ENCODE results near the gene COL23A1.
"Not testable (repeated sequence)": the region's sequence is repeated elsewhere in the genome, so short reads cannot be mapped to it uniquely, and the experiment has no call there.

Gene COL23A1

DNA sequence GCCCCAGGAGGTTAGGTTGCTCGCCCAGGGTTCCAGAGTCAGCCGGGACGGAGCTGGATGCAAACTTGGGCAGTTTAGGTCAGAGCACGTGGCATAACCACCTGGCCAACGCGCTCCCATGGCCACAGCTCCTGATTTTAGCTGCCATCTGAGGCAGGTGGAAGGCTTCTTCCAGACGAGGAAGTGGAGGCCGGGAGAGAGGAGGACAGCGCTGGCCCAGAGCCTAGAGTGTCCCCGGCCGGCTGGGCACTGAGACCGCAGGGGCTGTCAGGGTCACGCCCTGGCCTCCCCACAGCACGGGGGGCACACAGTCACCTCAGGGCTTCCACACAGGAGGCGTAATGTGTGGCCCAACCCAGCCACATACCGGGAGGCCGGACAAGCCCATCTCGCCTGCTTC lies 341.4 kb downstream of the COL23A1 start:
- DNase-seq, result no peak

DNA sequence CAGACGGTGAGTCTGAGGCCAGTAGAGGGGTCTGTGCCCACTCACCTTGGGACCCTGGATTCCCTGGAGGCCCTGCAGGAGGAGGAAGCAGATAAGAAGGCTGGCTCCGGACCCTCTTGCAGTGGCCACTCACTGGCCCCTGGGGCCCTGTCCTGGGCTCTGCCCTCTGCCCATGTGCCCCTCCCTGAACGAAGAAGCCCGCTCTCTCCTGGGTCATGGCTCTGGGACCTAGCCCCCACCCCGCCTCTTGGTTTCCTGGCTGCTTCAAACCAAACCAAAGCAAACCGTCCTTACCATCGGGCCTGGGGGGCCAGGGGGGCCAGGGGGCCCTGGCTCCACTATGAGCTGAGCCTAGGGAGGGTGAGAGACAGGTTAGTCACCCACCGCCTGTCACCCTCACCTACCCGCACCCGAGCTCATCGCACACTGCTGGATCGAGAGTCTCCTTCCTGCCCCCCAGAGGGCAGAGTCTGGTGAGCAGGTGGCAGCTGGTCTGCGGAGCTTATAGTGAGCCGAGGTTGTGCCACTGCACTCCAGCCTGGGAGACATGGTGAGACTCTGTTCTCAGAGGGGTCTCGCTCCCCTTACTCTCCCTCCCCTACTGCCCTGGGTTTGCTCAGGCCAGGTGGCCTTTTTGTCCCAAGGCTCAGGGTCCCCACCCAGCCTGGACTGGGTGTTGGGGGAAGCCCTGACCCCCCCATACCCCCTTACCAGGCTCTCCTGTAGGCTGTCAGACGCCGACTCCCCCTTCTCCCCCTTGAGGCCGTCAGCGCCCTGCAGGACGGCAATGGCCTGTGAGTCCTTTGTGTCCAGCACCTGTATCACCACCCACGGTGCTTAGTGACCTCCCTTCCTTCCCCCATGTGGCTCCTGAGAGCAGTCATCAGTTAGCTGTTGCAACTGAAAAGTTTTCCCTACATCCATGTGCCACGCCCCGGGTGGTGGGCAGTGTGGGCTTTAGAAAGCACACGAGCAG lies 342.4 kb downstream of the COL23A1 start:
- DNase-seq, result no peak

DNA sequence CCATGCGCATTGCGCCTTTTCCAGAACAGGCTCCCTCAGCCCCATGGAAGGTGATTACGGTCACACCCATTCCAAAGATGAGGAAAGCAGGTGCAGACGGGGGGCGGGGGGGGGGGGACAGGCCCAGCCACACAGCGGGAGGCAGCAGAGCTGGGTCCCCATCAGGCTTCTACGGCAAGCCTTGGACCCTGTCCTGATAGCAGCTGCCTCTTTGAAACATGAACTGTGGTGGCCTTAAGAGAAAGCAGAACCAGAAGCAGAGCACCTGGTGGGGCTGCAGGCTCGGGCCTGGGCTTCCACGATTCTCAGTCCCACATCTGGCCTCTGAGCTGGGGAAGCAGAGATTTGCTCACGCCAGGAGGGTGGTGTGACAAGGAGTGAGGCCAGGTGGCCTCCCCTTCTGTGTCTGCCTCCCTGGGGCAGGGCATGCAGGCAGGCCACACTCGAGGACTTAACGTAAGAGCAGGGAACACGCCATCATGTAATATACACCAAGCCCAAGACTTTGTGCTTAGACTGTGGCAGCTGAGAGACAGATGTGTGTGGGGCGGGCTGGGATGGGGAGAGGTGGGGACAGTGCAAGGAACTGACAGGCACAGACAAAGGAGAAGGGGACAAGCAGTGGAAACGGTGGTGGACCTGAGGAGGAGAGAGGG lies 343.4 kb downstream of the COL23A1 start:
- no peak for DNase-seq

DNA sequence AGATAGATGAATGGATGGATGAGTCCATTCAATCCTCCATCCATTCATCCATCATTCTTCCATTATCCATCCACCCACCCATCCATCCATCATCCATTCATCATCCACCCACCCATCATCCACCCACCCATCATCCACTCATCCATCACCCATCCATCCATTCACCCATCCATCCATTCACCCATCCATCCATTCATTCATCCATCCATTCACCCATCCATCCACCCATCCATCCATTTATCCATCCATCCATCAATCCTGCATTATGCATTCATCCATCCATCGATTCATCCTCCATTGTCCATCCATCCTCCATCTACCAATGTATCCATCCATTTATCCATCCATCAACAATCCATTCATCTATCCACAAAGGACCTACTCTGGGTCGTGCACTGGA lies 344.8 kb downstream of the COL23A1 start:
- no peak for DNase-seq

DNA sequence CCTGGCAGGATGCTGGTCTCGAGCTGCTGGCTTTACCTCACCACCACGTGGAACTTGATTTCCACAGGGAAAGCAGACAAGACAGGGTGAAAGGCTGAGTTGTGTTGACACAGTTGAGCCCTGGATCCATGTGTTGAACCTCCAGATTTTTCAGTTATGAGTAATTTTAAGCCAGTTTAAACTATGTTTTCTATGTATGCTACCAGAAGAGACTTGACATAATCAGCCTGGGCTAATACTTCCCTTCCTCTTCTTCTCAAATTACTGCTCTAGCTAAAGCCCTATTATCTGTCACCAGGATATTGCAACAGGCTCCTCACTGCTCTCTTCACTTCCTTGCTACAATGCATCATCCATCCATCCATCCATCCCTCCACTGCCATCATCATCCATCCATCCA lies 345.6 kb downstream of the COL23A1 start:
- no peak for DNase-seq

DNA sequence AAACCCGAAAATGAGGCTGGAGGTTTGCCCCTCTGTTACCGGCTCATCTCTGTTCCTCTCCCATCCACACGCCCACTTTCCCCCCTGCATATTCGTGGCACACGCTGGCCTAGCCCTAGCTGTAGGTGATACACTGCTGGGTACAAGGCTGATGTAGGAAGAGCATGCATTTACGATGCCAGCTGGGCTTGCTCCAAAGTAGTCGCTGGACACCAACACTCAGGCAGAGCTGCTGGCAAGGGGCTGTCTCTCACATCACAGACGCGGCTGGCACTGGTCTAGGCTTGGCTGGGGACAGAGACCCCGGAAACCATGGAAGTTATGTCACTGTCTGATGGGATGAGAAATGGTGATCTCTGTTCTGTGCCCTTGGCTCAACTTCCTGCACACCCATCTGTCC lies 347.8 kb downstream of the COL23A1 start:
- no peak for DNase-seq

DNA sequence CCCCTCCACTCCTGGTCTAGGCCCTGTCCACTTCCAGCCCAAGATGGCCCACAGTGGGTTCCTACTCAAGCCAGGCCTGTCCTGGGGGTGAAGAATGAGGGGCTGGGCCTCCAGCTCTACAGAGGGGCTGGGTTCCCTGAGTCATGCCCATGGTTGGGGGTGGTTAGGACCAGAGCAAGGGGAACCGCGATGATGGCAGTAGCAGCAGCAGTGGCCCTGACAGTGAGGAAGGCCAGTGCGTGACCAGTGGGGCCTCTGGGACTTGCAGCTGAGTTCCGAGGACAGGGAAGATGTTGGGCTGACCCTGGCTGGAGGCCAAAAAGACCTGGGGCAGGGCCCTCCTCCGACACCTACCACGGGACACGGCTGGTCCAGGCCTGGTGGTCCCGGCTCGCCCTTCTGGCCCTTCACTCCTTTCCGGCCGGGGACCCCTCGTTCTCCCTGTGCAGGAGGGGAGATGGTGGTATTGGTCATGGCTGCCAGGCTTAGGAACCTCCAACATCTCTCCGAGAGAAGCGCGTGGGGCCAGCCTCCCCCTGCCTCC lies 348.4 kb downstream of the COL23A1 start:
- DNase-seq, result no peak

DNA sequence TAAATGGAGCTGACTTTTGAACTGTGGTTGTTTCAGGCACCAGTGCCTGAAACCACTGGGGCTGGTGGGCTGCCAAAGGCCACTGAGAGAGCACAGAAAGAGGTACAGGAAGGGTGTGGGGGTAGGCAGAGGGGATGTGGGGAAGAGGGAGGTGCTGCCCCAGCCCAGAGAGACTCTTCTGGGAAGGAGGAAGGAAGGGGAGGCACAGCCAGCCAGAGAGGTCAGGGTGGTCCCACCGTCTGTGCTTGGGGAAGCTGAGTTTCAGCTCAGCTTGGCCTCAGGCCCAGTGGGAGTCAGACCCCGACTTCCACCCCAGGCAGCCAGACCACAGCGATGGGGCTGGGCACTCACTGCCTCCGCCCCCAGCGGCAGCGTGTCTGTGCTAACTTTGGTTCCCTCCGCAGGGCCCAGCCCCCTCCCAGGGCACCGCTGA lies 348.9 kb downstream of the COL23A1 start:
- DNase-seq, result no peak

DNA sequence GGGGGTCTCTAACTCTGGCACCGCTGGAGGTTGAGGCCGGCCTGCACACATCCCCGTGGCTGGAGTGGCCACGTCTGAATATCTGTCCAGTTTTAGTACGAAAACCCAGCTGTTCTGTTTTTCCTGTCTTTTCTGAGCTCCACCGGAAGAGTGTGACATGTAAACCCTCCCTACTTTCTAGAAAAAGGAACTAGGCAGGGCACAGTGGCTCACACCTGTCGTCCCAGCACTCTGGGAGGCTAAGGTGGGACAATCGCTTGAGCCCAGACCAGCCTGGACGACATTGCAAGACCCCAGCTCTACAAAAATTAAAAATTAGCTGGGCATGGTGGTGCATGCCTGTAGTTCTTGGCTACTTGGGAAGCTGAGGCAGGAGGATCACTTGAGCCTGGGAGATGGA lies 349.4 kb downstream of the COL23A1 start:
- no peak for DNase-seq

DNA sequence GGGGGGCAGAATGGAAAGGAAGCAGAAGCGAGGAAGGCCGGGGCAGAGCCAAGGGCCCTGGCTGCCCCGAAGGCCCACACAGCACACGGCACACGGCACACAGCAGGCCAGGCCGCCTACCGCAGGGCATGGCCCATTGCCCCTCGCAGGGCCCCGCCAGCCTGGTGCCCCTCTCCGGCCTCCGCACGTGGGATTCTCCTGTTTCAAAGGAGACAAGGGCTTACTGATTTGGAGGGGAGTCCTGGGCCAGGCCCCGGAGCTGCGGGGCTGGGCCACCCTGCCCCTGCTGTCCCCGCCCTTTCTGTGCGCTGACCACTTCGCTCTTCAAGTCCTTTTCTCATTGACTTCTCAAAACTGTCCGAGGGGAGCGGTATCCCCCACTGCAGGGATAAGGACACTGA lies 349.9 kb downstream of the COL23A1 start:
- no peak for DNase-seq

DNA sequence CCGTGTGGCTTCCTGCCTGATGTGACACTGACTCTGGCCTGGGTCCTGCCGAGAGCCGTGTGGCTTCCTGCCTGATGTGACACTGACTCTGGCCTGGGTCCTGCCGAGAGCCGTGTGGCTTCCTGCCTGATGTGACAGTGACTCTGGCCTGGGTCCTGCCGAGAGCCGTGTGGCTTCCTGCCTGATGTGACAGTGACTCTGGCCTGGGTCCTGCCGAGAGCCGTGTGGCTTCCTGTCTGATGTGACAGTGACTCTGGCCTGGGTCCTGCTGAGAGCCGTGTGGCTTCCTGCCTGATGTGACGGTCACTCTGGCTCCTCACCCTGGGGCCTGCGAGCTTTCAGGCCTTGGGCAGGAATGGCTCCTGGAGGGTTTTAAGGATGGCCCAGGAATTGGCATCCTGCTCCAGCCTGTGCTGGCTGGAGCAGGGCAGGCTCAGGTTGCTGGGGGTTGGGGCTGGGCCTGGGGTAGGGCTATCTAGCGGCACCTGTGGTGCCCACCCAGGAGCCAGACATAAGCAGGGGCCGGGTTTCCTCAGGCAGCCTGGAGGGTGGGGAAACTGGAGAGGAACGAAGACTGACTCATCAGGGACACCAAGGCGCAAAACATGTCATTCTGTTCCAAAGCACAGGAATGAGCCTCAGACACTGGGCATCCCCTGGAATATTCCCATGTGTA lies 350.4 kb downstream of the COL23A1 start:
- DNase-seq, result not testable (repeated sequence)

DNA sequence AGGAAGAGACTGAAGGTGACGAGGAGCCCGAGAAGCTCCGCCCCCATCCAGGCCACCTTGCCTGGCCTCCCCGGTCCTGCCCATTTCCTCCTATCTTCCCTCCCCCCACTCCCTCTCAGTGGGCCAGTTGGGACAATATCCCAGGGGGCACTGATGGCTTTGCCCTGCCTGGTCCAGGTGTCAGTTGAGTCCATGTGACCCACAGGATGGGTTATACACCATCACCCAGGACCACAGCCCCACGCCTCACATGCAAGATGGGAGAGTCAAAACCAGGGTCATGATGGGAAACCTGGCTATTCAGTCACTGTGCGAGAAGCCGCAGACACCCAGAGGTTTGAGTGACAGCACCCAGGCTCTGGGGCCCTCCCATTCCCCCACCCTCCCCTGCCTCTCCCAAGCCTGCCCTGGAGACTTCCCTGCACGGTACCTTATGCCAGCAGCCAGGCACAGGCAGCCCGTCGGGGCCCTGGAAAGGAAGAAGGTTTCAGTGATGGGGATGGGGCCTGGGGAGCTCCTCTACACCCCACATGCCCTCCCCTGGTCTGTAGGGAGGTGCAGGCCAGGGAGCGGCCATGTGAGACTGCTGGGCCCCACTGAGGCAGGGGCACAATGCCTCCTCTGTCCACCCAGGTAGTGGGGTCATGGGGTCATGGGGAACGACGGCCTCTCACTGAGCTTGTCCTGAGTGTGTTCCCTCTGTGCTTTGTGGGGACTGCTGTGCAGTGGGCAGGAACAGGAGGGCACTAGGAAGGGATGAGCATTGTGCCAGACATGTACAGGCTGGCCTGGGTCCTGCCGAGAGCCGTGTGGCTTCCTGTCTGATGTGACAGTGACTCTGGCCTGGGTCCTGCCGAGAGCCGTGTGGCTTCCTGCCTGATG lies 351.2 kb downstream of the COL23A1 start:
- DNase-seq, result no peak

DNA sequence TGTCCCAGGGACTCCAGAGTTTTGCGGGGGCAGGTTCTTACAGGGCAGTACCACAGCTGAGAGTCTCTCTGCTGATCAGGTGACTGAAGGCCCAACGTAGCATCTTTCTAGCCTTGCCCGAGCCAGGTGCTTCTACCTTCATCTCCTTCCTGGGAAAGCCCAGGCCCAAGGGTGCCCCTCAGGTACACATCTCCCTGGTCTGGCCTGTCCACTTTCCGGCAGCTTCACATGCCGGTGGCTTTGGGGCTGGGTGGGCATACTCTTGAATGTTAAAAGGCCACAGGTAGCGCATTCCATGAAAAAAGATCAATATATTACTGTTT lies 351.9 kb downstream of the COL23A1 start:
- no peak for DNase-seq

DNA sequence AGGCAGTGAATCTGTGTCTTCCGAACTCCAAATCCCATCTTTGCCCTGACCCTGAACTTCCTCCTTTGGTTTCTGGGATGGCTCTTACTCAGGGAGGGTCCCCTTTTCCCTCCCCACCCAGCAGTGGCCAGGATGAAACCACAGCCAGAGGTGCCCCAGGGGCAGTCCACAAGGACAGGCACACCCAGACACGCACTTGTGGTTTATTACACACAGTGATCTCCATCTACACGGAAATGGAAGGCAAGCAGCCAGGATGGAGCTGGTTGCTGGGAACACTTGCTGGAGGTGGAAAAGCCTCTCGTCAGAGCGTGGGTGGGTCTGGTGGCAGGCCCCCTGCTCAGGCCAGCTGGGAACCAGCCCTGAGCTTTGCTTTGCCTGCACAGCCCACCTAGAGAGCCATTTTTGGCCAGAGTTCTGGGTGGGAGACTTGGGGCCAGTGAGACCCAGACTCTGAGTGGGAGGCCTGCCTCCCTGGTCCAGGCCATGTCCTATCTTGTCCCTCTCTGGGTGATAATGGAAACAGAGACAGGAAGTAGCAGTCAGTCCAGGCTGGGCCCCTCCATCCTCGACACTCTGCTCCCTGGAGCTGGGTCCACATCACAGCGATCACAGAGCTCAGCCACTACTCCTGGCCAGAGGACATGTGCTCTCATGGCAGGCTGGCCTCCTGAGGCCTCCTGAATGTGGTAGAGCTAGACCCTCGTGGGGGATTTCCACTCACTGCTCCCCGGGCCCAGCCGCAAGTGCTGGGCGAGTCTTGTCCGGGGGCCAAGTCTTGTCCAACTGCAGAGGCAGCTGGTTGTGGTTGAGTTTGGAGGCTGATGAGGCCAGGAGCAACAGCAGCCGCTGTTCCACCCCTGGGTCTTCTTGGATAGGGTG lies 352.5 kb downstream of the COL23A1 start:
- no peak for DNase-seq

DNA sequence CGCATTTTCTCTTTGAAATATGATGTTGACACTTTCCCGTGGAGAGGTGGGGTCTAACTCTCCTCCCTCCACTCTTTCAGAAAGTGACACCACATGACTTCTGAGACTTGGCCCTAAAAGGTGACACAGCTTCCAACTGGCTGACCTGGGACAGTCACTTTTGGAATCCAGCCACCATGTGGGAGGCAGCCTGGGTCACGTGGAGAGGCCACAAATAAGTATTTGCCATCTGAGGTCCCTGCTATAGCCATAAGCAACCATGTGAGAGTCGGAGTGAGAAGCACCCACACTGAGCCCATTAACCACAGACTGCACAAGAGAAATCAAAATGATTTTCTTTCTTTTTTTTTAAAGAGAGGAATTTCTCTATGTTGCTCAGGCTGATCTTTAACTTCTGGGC lies 353.5 kb downstream of the COL23A1 start:
- no peak for DNase-seq

DNA sequence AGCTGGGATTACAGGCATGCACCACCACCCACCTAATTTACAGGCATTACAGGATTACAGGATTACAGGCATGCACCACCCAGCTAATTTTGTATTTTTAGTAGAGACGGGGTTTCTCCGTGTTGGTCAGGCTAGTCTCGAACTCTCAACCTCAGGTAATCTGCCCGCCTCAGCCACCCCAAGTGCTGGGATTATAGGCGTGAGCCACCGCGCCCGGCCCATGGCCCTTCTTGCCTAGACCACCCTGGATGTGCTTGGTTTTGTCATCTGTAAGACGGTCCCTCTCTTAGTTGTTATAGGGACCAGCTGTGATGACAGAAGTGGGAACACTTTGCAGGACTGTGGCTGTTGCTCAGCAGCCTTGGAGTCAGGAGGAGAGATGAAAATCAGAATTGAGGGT lies 354.1 kb downstream of the COL23A1 start:
- DNase-seq, result no peak

DNA sequence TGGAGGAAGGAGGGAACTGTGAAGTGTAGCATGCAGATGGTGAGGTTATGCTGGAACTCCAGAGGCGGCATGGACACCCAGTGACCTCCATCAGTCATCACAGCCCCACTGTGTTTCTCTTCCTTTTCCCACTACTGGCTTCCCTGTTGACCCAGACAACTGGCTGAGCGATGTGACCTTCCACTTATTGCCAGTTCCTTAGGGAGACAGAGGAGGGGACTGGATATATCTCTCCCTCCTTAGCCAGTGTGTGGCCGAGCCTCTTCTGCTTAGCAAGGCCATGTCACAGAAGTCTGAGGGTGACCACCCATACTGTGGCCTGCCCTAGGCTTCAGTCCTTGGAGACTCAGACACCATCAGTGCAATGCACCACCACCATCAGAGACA lies 354.6 kb downstream of the COL23A1 start:
- DNase-seq, result no peak

DNA sequence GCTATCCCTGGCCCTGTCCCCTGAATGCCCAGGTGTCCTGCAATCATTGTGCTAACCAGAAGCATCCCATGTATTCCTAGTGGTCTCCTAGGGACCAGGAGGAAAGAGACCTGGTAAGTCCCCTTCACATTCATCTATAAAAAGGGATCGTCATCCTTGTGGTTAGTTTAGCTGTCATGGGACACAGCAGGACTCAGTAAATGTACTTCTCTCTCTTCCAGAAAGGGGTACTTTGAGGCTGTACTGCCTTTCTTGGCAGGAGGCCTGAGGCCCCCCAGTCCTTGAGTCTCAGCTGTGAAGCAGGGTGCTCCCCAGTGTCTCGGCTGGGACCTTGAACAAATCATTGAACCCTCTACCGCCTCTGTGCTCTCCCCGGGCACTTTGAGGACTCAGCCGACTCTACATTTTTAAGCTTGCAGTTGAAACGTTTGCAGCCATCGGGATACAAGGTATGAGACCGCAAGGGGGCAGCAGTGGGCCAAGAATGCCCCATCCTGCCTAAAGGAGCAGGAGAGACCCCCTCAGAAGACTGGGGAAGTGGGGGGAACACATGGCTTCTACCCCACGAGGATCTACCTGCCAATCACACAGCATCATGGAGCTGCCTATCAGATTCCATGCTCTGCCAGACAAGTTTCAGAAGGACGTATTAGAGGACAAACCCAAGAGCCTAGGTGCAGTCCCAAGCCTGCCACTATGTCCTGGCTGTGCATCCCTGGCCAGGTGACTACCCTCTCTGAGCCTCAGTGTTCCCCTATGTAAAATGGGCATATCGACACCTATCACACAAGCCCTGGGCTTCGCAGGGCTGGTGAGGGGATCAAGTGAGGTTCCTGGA lies 355.2 kb downstream of the COL23A1 start:
- peak; percentile 78 for DNase-seq

DNA sequence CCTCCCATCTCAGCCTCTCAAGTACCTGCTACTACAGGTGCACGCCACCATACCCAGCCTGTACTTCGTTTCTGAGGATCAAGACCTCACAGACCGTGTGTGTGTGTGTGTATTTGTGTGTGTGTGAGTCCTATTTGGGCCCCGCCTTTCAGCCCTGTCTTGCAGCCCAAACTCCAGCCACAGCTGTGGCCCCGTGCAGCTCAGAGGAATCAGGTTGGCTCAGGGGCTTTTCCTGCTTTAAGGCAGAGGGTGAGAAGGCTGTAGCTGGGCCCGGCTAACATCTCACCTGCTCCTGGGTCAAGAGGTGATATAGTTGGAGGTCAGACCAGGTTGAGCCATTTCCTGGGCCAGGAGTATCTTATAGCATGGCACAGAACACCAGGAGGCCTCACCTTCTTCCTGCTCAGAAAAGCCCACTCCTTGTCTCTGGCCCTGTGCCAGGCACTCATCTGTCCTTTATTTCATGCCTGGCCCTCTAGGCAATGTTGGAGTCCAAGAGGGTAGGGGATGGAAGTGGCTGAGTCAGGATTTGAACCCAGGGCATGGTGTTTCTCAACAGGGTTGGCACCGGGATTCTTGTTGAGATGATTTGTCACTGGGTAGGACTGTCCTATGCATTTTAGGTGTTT lies 356.0 kb downstream of the COL23A1 start:
- DNase-seq, result no peak

DNA sequence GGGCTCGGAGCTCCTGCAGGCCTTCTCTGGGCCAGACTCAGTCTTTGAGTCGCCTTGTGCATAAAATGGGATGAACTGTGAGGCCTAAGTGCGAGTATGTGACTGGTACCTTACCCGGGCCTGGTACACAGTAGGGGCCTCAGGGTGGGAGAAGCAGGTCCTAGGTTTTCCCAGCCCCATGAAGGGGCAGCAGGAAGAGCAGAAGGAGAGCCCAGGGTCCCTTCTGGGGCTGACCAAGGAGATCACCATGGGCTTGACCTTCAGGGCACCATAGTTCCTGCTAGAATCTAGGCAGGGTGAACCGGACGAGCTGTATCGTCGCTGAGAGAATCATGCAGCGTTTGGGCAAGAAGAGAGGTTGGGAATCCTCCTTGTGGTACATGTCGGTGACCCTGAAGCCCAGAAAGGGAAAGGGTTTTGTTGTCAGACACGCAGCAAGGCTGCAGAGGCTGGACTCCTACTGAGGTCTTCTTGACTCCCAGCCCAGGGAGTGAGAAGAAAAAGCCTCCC lies 357.2 kb downstream of the COL23A1 start:
- no peak for DNase-seq

All from stimulated activated CD4-positive, alpha-beta T cell treated with anti-CD3 and anti-CD28 coated beads, Interleukin-4, amount 100 ng/mL, for 1 hour (primary cell).